HG02870 (cell line): ENCODE data around the gene OR52B4.
"Not testable (repeated sequence)": the region's sequence is repeated elsewhere in the genome, so short reads cannot be mapped to it uniquely, and the experiment has no call there.

Source experiments
- ATAC-seq: cut with Tn5 transposase; IDR thresholded peaks from one replicate; pipeline ENCODE4 v1.9.1; 2021; ENCODE audit warnings: mild to moderate bottlenecking, moderate library complexity; ENCODE audit not compliant: unreplicated experiment

The OR52B4 gene

DNA sequence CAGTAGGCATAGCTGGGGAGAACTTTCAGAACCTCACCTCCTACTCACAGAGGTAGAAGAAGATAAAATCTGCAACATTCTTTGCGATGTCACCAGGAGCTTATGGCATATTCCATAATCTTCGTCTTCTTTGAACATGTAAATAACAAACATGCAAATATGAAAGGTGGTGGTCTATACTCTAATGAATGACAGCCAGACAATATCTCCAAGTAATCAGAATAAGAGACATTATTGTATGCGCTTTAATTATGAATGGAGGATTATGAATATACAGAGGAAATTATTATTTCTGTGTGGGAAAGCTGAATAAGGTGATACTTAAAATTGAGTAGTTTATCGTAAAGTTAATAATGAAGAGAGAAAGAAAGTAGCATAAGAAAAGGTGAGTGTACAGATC, at the start of gene OR52B4:
Gene OR52B4 (minus strand): TSS at position 101 of the 400 bp plus-strand sequence. CDS start 91 bp downstream, at position 10.
- ATAC-seq = no peak

DNA sequence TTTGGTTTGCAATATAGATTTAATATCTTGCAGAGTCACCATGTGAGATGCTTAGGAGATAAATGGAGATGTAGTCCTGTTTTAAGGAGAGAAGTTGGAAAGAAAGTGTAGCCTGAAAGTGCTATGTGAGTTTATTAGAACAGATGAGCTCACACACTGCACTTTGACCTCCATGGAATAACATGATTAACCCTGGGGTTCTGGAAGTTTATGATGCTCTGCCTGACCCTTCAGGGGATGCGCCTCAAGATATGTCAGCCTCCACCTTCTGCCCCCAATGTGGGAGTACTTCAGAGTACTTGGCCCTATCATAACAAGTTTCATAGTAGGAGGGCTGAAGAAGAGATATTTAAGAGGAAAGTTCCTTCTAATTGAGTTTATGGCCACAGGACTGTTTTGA, 48.6 kb upstream of the OR52B4 start:
- ATAC-seq = no peak

DNA sequence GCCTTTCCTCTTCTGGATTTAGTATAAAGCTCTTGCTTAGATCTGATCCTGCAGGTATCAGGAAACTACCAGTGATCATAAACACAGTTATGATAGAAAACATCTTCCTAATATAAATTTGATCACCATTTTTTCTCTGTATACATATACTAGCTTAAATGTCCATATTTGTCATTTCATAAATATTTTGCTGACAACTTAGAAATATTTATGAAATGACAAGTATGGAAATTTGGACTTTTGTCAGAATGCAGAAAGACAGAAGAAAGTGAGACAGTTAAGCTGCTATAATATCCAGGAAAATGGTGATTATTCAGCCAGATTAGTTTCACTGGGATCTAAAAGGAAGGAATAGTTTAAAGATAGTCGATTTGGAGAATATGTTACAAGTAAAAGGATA, 48.1 kb upstream of the OR52B4 start:
- no peak for ATAC-seq

DNA sequence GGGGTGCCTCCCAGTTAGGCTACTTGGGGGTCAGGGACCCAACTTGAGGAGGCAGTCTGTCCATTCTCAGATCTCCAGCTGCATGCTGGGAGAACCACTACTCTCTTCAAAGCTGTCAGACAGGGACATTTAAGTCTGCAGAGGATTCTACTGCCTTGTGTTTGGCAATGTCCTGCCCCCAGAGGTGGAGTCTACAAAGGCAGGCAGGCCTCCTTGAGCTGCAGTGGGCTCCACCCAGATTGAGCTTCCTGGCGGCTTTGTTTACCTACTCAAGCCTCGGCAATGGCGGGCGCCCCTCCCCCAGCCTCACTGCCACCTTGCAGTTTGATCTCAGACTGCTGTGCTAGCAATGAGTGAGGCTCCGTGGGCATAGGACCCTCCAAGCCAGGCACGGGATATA, 38.0 kb upstream of the OR52B4 start:
- not testable (repeated sequence) for ATAC-seq

DNA sequence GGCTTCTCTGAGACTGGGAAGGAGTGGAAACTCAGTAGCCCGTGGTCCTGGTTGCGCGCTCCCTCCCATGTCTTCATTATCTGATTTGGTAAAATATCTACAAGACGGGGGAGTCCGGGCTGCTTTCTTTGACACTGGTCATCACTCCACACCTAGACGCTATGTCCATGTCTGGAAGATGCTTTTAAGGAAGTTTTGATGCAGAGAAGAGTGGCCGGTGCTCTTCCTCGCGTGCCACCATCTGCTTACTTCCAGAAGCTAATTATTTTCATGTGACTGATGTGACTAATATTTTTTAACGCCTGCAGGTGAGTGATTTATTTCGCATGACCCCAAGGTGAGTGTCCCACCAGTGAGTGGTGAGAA, 25.7 kb upstream of the OR52B4 start:
- ATAC-seq = peak; percentile 12

DNA sequence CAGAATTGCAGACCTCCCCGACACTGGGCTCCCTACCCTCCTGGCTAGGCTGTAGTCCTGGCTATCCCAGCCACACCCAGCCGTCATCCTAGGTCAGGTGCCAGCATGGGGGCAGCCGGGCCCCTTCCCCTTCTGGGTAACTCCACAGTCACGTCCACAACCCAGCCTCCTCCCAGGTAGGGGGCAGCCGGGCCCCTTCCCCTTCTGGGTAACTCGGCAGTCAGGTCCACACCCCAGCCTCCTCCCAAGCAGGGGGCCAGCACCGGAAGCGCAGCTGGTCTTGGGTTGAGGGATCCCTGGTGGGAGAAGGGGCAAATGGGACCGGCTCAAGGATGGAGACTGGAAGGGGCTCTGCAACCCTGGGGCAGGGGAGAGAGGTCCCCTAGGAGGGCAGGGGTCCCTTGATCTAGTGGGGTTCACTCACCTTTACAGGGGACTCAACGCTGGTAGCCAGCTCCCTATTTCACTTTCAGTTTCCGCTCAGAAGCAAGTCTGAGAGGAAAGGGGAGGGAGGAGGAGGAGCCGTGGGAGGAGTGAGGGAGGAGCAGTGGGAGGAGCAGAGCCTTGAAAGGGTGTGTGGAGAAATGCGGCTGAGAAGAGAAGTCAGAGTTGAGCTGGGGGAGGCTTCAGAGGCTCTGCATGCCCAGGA, 25.1 kb upstream of the OR52B4 start, which contains the start of gene TRIM21:
Gene TRIM21 (minus strand): TSS at position 494 of the 649 bp plus-strand sequence. CDS start 3,293 bp downstream, outside the sequence.
- peak; percentile 100 for ATAC-seq

DNA sequence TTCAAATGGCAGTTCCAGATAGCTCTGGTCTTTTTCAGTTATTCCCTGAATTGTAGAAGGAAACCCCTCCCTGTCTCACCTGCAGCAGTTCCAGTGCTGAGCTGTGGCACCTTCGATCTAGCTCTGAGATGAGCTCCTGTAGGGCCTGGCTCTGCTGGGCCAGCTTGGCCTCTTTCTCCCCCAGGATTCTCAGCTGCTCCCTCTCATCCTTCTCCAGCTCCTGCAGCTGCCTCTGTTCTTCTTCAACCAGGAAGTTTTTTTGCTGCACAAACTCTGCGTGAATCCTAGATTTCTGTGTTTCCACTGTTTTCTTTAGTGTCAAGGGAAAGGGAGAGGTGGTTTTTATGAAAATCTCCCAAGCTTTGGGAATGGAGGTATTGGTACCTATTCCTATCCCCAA, 20.0 kb upstream of the OR52B4 start:
- no peak for ATAC-seq

DNA sequence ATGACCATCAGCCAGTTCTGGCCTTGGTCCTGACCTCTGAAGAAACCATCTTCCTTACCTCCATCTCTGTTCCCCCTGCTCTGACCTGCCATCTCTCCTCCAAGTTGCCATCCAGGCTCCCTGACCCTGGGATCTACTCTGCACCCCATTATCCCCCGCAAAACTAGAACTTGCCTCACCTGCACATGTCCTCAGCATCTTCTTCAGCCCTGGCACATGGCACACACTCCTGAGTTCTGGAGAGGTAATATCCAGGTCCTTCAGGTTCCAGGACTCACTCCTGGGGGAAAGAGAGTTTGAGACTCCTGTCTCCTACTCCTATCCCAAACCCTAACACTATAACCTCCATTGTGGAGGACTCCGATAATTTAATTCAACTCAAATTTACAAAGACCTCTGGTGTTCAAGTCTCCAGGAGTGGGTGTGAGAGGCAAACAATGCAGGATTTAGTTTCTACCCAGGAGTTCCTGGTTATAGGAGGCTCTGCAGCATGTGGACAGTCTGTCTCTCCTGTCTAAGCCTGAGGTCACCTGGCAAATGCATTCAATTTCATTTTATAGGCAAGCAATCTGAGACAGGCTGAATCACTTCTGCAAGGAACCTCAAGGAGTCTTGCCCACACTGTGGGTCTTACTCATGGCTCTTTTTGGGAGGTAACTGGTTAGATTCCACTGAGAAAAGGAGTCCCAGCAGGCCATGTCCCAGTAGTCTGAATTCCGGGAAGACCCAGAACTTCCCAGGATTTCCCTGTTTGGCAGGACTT, 18.0 kb upstream of the OR52B4 start:
- ATAC-seq = no peak

DNA sequence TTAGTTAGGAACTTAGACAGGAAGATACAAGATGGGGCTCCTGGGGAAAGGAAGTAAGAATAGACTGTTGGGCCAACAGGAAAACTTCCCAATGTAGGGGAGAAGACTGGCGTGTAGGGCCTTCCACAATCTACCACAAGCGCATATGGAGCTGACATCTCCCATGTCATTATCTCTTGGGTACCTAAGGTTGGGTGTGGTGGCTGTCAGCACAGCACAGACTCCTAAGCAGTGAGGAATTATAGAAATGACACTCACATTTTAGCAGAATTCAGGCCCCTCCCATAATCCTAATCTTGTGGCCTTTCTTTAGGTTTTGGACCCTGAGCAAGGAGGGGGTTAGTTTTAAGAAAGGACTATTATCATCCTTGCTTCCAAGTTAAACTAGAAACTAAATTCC, 13.7 kb upstream of the OR52B4 start:
- ATAC-seq = no peak

DNA sequence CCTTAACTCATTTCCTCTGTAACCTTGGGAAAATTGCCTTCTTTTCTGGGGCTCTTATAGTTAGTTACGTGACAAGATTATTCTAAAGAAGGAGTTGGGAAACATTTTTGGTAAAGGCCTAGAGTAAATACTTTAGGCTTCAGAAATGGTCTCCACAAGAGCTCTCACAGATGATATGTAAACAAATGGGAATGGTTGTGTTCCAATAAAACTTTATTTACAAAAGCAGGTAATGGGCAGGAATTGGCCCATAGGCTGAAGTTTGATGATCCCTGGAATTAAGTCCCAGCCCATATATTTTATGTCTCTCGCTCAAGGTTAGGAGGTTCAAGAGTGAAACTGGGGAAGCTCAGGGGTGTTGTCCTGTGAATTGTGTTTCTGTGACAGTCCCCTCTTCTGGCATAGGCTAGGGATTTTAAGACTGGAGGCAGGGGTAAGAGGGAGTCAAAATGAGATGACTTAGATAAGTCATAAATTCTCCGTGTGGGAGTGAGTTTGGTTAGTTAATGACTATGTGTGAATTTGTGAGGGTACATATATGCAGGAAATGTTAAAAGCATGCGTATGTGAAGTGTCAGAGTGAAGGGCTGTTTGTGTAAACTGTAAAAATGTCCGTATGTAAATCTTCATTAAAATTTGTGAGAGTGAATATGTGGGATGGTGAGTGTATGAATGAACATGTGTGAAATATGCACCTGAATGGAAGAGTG, 7.4 kb upstream of the OR52B4 start:
- ATAC-seq = no peak

DNA sequence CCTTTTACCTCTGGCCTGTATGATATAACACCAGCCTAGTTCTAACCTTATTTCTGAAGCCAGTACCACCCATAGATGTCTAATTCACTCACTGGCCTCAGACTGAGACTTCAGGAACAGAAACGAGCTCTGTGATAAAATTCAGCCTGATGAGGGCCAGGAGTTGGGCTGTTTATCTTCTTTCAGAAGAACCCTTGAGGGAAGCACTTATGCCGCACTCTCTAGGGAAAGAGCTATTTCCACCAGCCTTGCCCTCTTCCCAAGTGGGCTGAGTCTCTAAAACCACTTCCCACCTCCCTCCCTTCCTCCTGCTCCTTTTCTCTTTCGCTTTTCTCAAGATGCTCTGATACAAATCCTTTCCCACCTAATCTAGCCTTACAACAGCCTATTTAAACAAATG, 2.0 kb upstream of the OR52B4 start:
- ATAC-seq = no peak

DNA sequence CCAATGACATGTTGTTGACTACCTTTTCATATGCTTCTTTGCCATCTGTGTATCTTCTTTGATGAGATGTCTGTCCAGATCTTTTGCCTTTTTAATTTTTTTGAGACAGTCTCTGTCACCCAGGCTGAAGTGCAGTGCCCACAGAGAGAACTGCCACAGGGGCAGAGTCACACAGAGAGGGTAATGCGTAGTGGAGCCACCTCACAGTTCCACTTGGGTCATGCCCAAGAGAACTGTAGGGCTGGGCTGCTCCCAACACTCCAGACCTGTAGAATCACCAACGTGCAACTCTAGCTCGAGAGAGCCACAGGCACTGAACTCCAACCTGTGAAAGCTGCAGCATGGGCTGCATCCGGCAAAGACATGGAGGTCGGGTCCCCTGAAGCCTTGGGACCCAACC, 20.0 kb downstream of the OR52B4 start:
- ATAC-seq = not testable (repeated sequence)

DNA sequence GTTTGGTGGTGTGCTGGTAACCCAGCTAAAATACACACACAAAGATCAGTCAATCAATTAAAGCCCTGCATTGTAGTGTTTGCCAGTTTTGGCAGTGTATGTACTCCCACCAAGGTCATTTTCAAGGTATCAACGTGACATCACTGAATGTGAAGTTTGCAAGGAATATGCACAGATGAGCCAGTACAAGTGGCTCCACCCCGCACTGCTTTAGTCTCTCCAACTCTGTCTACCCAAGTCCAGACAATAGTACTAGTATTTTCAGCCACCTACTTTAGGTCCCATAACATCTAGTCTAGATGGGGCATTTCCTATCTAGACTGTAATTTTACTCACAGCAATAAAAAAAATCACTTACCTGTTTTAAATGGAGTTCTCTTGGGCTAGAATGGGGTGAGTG, 22.8 kb downstream of the OR52B4 start:
- not testable (repeated sequence) for ATAC-seq

DNA sequence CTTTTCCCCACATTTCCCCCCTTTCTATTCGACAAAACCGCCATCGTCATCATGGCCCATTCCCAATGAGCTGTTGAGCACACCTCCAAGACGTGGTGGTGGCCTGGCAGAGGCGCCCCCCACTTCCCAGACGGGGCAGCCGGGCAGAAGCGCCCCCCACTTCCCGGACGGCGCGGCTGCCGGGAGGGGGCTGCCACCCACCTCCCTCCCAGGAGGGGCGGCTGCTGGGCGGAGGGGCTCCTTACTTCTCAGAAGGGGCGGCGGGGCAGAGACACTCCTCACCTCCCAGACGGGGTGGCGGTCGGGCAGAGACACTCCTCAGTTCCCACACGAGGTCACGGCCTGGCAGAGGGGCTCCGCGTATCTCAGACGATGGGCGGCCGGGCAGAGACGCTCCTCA, 33.8 kb downstream of the OR52B4 start:
- ATAC-seq = not testable (repeated sequence)
